UCSD-AML1 (cell line): ENCODE measurements around the gene TCFL5.

Experiments used
- DNase-seq: peaks from one replicate; lab custom pipeline; 2025; ENCODE audit not compliant: unreplicated experiment; lab: John Stamatoyannopoulos, UW

TCFL5 gene

DNA sequence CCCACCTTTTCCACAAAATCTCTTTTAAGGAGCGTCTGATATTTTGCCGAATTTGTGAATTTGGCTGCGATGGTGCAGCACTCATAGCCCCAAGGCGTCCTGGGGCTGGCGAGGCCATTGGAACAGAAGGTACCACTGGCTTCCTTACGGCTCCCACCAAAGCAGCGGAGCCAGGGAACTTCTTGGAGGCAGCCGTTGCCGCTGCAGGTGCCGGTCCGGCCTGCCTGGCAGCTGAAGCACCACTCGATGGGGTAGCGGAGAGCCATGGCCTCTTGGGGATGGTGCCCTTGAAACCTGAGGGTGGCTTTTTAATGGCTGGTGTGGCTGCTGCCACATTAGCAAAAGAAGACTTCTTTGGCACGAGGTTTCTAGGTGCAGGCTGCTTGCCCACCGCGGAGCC lies 34.9 kb upstream of the TCFL5 start:
- DNase-seq, result no peak

DNA sequence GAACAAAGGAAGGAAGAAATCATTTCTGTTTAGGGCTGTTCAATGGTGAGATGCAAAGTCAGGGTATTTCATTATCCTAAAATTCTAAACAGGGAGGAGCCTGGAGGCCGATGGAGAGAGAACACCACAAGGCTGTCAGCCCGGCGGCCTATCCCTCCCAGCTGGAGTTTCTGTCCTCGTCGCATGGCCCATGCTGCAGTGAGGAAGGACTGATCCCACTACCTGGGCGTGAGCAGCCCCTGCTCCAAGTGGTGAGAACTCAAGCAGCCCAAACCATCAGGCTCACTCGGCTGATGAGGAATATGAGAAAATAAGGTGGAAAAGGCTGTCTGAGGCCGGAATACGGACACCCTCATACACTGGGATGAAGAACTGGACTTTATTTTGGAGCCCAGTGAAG lies 33.9 kb upstream of the TCFL5 start:
- DNase-seq, result no peak

DNA sequence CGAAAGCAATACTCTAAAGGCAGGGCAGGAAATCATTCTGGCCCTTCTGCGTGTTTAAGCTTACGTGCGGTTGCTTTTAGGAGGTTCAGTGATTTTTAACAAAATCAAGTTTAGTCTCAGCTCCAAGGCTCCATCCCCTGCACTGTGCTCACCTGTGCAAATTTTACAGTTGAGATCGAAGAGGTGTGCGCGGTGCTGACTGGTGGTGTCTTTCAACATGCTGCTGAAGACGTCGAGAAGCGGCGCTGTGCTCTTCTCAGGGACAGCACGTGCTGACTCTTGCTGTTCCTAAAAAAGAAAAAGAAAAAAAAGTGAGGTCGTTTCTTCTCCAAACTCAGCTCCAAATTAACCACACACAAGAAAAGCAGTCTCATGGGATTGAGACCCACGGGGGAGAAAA lies 32.6 kb upstream of the TCFL5 start:
- DNase-seq, result no peak

DNA sequence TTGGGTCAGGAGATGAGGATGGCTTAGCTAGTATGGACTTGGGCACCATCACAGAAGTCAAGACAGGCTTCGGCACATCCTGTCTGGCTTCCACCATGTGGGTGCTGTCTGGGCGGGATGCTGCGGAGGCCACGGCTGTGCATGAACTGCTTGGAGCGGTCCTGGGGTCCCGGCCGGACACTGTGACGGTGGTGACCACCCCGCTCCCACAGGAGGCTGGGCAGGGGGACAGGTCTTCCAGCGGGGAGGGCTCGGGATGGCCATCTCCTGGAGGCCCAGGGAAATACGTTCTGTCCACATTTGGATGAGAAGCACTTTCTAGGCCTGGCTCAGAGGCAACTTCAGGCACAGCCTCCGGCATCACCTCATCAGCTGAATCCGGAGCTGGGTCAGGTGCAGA lies 32.1 kb upstream of the TCFL5 start:
- DNase-seq, result no peak

DNA sequence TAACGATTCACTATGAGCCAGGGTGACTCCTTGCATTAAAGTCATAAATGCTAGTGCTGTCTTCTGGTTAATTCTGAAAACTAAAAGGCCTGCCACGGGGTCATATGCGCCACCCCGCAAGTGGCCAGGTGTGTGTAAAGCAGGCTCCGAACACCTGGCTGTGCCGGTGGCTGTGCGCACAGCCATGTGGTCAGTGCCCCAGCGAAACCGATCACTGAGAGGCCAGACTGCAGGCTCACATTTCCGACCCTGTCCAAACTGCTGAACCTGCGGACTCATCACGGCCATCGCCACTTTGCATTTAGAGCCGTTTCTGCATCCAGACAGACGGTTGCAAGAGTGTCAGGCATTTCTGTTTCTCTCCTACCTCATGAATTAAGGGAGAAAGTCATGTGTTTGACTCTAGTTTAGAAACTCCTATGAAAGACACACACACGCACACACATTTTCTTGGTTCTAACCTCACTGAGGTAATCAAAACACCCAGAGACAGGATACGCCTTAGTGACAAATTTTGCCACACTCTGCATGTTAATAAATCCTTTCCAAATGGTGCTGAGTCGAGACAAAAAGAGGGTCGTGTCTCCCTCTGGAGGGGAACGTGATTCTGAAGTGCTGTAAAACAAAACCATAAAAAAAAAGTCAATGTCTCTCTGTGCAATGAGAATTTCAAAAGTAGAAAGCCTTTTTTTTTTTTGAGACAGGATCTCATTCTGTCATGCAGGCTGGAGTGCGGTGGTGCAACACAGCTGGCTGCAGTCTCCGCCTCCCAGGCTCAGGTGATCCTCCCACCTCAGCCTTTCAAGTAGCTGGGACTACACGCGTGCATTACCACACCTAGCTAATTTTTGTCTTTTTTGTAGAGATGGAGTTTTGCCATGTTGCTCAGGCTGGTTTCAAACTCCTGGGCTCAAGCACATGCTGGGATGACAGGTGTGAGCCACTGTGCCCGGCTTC lies 31.0 kb upstream of the TCFL5 start:
- DNase-seq, result no peak

DNA sequence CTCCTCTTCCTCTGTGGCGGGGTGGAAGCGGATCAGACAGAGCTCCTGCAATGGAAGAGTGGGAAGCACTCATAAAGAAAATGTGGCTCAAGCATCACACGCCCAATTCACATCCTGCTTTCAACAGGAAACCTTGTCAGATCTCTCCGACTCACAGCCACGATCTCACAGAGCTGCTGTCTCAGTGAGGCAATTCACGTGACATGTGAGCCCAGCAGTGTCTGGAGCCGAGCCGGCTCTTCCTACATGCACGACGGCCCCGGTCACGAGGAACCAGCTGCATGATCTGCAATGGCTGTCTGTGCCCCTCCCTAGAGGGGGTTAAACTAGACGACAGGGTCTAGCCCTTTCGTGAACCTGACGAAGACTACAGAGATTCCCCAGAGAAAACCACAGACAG lies 29.5 kb upstream of the TCFL5 start:
- no peak for DNase-seq

DNA sequence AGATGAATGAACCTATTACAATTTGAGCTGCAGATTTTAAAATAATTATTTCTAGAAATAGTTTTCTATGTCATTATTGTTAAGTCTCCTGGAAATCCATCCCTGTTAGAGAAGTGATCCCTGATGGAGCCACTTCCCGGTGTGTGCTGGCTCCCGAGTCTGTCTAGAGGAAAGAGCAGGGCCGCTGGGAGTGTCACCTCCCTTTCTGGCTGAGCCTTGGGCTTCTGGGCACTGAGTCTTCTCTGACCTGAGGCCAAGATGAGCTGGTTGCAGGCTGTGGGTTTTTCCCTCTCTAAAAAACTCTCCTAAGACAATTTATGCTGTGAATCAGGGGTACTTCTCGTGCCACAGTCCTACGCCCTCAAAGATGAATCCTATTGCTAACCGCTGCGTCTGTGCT lies 28.8 kb upstream of the TCFL5 start:
- DNase-seq, result no peak

DNA sequence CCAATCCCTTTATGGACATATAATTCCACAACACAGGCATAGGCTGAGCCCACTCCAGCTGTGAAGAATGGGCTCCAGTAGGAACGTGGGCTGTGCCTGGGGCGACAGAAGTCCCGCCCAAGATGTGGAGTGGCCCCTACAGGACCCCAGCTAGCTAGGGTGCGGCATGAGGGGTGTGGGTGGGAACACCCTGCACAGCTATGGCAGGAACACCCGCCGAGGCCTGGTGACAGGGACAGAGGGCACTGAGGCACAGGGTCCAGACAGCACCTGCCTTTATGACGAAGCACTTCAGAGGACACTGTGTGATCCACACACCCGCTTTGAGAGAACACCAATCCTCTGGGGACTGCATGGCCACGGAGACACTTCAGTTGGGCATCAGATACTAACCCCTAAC lies 28.2 kb upstream of the TCFL5 start:
- DNase-seq, result no peak

DNA sequence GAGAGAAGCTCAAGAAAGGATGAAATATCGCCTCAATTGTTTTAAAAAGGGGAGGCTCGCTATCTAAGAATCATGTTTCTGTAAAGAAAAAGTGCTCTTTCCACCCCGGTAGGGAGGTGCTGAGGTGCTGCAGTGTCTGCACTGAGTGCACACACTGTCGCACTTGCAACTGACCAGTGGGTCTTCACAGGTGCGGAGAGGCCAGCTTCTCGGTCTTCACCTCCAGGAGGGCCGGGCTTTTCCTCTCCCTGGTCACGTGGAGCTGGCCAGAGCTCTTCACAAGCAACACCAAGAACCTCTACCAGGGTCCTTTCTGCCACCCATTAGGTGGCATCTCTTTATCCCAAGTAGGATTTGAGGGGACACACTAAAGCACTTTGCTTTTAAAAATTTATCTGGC lies 27.8 kb upstream of the TCFL5 start:
- no peak for DNase-seq

DNA sequence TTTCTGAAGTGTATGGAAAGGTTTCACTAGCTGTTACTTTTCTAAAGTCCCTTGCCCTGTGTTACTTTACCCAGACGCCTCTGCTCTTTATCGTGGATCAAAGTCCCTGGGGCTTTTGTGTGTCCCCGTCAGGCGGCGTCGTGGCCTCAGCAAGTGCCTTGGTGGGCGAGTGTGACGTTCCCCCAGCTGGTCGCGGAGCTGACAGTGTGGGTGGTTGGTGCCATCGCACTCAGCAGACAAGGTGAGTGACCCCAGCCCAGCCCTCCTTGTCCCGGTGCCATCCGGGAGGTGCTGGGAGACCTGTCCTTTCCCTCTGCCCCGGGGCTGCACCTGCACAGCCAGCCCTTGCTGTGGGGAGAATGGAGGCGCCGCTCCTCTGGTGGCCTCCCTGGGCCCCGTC lies 27.3 kb upstream of the TCFL5 start:
- DNase-seq, result no peak

DNA sequence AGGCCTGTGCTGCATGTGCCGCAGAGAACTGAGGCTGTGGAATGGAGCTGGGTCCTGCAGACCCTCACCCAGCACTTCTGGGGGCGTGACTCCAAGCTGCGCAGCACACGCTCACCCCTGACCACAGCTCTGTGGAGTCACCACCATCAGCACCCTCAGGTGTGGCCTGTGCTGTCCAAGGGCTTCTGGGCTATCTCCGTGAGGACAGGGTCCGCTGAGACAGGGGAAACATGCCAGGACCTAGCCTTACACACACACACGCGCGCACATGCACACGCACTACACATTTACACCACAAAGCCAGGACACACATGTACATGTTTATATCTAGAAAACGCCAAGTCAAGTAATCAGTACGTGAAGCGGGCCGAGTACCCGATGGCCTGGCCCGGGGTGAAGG lies 26.8 kb upstream of the TCFL5 start:
- DNase-seq, result no peak

DNA sequence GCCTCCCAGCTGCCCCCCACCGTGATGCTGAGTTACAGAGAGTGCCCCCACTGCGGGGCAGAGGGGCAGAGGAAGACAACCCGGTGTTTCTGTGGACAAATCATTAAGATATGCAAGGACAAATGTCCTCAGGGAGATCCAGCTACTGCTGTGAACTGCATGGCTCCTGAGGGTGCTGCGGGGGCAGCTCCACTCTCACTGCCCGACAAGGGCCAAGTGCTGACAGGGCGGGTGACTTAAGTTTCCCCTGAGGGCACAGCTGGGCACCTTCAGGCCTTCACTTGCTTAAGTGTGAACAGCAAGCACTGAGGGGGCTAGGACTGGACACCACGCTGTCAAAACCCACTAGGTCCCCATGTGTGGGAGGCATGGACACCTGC lies 26.2 kb upstream of the TCFL5 start:
- DNase-seq, result no peak

DNA sequence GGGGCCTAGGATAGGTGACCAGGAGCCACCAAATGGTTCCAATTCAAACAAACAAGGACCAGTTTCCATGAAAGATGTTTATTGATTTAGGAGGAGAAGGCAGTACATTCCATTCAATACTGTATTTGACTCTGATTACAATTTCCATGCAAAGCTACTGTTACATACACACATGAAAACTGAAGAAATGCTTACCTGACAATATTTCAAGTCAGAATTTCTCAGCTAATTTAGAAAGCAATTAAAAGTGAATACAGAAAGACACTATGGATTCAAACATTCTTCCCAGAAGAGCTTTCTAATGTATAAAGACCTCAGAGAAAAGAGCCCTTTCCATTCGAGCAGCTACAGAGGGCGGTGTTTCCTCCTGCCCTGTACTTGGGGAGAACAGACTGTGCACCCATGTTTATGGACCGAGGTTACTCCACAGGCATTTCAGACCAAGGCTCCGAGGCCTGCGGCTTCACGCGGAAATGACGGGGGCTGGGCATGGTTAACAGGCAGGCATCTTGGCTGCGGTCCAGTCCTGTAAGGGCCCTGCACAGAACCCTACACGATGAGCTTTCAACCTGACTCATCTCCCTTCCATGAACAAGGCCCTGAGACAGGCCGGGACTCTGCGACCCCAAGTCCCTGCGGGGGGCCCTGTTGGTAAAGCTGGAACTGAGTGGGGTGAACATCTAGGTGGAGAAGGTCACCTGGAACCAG lies 25.7 kb upstream of the TCFL5 start:
- DNase-seq, result no peak

DNA sequence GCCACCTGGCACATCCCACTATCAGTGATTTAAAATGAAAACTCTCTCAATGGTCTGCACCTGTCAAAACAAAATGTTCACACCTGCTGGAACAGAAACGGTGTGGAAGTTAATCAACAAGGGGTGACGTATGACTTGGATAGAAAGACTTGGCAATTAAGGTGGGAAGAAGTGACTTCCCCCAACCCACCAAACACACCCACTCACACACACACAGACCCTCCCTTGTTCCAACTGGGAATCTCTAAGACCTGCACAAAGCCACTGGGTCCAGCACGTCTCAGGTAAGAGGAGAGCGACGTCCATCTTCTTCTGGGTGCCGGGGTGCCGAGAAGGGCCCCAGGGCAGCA lies 25.1 kb upstream of the TCFL5 start:
- no peak for DNase-seq

DNA sequence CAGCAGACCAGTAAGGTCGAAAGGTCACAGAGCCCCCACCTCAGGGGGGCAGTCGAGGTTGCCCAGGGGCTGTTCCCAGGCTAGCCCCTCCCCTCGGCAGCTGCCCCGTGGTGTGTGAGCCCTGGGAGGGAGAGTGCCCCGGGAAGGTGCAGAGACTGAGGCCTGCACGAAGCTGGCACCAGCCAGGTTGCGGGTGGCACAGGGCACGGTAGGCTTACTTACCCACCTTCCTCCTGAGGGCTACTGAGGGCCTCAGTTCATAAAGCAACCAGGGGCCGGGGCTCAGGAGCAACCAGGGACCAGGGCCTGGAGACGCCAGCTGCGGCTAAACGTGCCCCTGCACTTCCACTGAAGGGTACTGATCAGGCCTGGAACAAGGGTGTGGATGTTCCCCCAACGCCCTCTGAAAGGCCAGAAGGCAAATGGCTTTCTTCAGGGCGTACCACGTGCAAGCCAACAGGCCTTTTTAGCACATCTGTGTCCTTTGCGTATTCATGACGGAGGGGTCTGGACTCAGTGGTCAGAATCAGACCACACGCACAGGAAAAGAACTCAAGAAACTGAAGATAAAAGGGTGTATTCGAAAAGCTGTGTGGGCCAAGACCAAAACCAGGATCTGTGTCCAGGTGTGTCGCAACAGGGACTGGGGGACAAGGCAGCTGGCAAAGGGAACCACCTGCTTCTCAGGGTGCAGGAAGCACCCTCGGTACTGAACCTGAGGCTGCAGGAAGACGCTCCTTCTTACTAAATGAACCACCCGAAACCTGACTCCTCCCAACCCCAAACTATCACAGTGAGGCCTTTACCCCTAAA lies 24.5 kb upstream of the TCFL5 start:
- no peak for DNase-seq

DNA sequence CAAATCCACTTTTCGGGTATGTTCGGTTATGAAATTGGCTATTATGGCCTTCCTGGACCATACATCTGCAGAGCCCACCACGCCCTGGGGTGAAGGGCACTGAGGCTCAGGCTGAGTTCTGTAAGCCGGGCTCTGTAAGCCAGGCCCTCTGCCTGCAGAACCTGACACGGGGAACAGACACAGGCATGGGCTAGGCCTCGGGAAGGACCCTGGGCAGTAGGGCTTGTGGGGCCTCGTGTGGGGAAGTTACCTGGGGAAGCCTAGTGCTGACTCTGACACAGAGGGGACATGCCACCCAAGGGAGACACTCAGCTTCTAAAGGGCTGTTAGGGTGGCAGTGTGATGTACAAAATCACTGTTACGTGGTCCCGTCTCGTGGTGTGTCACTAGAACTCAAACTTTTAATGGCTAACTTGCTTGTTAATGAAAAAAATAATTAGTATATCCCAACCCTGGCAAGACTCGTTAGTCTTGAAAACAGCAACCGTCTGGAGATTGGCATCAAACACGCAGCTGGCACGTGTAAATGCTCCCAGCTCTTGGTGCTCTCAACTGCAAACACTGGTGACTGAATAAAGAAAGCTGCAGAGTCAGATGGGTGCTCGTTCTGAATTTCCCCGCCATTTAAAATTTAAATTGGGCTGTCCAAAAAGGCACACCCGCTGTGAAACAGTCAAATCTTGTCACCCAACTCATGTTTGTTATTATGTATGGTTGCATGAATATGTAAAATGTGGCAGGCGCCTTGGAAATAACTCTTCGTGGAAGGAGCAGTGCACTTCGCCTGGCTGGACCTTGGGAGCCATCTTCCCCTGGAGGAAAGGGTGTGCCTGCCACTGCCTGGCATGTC lies 23.6 kb upstream of the TCFL5 start:
- no peak for DNase-seq

DNA sequence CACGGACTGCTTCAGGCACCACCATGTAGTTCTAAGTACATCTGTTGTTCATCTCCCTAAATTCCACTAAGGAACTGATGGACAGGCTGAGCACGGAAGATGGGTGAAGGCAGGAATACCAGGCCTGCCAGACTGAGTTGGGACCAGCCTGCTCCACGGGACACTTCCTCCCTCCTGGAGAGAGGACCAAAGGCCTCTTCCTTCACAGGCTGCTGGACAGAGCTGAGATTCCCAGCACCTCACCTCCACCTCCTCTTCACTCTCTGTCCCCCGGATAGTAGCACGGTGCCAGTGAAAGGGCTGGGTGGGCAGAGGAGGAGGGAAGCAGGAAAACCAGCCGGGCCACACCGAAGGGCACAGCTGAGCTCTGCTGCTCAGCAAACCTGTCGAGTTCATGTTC lies 22.9 kb upstream of the TCFL5 start:
- DNase-seq, result no peak

DNA sequence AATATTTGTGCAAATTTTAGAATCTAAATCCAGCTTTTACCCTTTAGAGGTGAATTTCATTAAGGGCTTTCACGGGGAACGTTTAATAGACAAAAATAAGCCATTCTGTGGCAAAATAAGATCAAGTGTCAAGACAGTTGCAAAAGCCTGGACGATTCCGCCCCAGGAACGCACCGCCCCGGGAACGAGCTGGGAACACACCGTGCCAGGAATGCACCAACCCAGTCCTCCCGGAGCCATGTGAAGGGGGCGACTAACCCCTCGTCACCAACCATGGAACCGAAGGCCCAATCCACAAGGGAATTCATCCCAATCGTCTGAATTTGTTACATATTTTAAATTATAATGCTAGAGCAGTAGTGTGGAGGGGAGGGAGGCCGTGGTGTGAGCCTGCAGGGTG lies 20.8 kb upstream of the TCFL5 start:
- no peak for DNase-seq

DNA sequence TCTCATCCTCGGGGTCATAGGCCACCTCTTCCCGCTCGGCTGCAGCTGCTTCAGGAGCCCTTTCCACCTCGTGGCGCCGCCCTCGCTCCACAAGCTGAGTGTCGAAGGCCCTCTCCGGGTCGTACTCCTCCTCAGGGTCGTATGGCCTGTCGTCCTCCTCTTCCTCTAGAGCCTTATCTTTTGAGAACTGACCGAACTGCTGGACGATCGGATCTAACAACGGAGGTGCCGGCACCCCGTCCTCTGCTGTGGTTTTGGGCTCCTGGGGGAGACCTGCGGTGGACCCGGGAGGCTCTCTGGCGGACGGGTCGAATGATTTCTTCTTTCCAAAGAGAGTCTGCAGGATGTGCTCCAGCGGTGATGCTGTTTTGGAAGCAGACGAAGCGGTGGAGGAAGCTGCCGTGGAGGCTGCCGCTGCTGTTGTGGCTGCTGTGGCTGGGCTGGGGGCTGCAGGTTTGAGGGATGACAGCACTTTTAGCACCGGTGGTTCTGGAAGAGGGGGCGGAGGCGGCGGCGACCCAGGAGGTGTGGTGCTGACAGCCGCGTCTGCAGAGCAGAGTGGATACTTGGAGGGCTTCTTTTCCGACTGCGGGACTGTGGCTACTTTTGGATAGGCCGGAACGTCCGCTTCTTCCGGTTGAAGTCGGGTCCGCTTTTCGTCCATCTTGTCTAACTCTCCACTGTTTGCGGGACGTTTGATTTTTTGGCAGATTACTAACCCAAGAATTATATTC lies 20.2 kb upstream of the TCFL5 start:
- no peak for DNase-seq

DNA sequence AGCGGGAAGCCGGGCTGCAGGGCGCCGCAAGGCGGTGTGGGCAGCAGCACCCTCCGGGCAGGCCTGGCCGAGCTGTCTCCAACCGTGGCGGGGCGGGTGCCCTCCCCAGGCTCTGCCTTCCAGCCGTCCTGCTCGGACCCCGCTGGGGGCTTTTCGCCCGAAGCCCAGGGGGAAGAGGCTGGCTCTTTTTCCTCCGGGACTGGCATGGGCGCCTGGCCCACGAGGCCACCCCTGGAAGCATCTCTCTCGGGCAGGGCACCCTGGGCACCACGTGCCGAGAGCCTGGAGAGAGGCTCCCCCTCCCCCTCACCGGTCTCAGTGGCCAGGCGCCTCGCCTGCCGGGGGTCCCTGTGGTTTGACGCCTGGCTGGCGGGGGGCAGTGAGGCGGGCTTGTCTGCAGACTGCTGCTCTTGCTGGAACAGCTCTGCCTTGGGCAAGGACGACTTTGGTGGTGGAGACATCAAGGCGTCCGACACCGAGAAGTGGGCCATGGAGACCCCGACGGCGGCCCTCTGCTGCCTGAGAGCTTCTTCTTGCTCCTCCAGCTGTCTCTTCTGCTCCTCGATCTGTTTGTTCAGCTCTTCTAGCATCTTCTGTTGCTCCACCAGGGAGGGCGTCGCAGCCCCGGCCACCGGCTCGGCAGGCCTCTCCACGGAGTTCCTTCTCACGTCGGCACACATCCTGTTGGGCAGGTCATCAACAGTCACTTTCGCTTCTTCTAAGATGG lies 19.5 kb upstream of the TCFL5 start:
- no peak for DNase-seq
